SK-N-SH treated with all-trans-retinoic acid at 6 μM for 48 hours (cell line): ENCODE data around the gene RGS6.

Source experiments
- ATAC-seq: fragments of 200-7000 bp; cut with Tn5 transposase; 3 replicates; pipeline ENCODE4 v1.9.1; 2020; ENCODE audit warnings: mild to moderate bottlenecking, moderate library complexity
- BACH2 ChIP-seq: fragments of 250-450 bp; sonication (Bioruptor Pico); IDR thresholded peaks from 2 replicates; pipeline ENCODE4 v1.9.0; 2021; ENCODE audit warnings: mild to moderate bottlenecking, borderline replicate concordance
- CREB5 ChIP-seq: fragments of 250-450 bp; sonication (Bioruptor Pico); IDR thresholded peaks from 2 replicates; pipeline ENCODE4 v1.5.1; 2020; ENCODE audit warnings: low read depth, mild to moderate bottlenecking, moderate library complexity
- CSDC2 ChIP-seq: fragments of 250-450 bp; sonication (Bioruptor Pico); IDR thresholded peaks from 2 replicates; pipeline ENCODE4 v1.5.0; 2020; ENCODE audit warnings: mild to moderate bottlenecking, moderate library complexity
- CSRNP3 ChIP-seq: fragments of 250-450 bp; sonication (Bioruptor Pico); IDR thresholded peaks from 2 replicates; pipeline ENCODE4 v1.5.1; 2021; ENCODE audit warnings: mild to moderate bottlenecking, moderate library complexity
- ESRRG ChIP-seq: fragments of 250-450 bp; sonication (Bioruptor Pico); IDR thresholded peaks from 2 replicates; pipeline ENCODE4 v1.6.1; 2021; ENCODE audit warnings: mild to moderate bottlenecking
- ISL1 ChIP-seq: fragments of 250-450 bp; sonication (Bioruptor Pico); IDR thresholded peaks from 2 replicates; pipeline ENCODE4 v2.1.2; 2022; ENCODE audit warnings: mild to moderate bottlenecking, moderate library complexity
- OSR1 ChIP-seq: fragments of 250-450 bp; sonication (Bioruptor Pico); IDR thresholded peaks from 2 replicates; pipeline ENCODE4 v1.8.0; 2022; ENCODE audit warnings: moderate library complexity, mild to moderate bottlenecking, inconsistent platforms
- PATZ1 ChIP-seq: fragments of 250-450 bp; sonication (Bioruptor Pico); IDR thresholded peaks from 2 replicates; pipeline ENCODE4 v1.8.0; 2020; ENCODE audit warnings: mild to moderate bottlenecking, moderate library complexity, borderline replicate concordance
- PPARA ChIP-seq: fragments of 250-450 bp; sonication (Bioruptor Pico); IDR thresholded peaks from 2 replicates; pipeline ENCODE4 v1.5.0; 2020; ENCODE audit warnings: mild to moderate bottlenecking, borderline replicate concordance
- RARB ChIP-seq: fragments of 250-450 bp; sonication (Bioruptor Pico); IDR thresholded peaks from 2 replicates; pipeline ENCODE4 v1.8.0; 2021; ENCODE audit warnings: mild to moderate bottlenecking, moderate library complexity
- SNAI2 ChIP-seq: fragments of 250-450 bp; sonication (Bioruptor Pico); IDR thresholded peaks from 2 replicates; pipeline ENCODE4 v1.5.0; 2020; ENCODE audit warnings: mild to moderate bottlenecking, moderate library complexity
- TCF4 ChIP-seq: fragments of 250-450 bp; sonication (Bioruptor Pico); IDR thresholded peaks from 2 replicates; pipeline ENCODE4 v1.8.0; 2021; ENCODE audit warnings: mild to moderate bottlenecking, moderate library complexity, borderline replicate concordance
- TSHZ2 ChIP-seq: fragments of 250-450 bp; sonication (Bioruptor Pico); IDR thresholded peaks from 2 replicates; pipeline ENCODE4 v1.5.0; 2020; ENCODE audit warnings: mild to moderate bottlenecking, moderate library complexity
- ZC3H10 ChIP-seq: fragments of 250-450 bp; sonication (Bioruptor Pico); IDR thresholded peaks from 2 replicates; pipeline ENCODE4 v1.5.1; 2021; ENCODE audit warnings: mild to moderate bottlenecking, moderate library complexity
- ZFP3 ChIP-seq: fragments of 250-450 bp; sonication (Bioruptor Pico); IDR thresholded peaks from 2 replicates; pipeline ENCODE4 v1.5.0; 2020; ENCODE audit warnings: mild to moderate bottlenecking, moderate library complexity
- ZFP30 ChIP-seq: fragments of 450-650 bp; formaldehyde crosslinking; IDR thresholded peaks from 2 replicates; pipeline ENCODE4 v1.5.0; 2022; ENCODE audit warnings: mild to moderate bottlenecking, moderate library complexity
- ZNF565 ChIP-seq: fragments of 450-650 bp; formaldehyde crosslinking; conservative IDR thresholded peaks from 2 replicates; pipeline ENCODE4 v1.5.0; 2020; ENCODE audit warnings: low read depth, mild to moderate bottlenecking, moderate library complexity
- ZNF70 ChIP-seq: fragments of 450-650 bp; formaldehyde crosslinking; IDR thresholded peaks from 2 replicates; pipeline ENCODE4 v1.5.0; 2020; ENCODE audit warnings: mild to moderate bottlenecking, moderate library complexity
- ZNF8 ChIP-seq: fragments of 450-650 bp; formaldehyde crosslinking; IDR thresholded peaks from 2 replicates; pipeline ENCODE4 v1.5.0; 2020; ENCODE audit warnings: mild to moderate bottlenecking, moderate library complexity

RGS6 gene

GRCh38 chr14:72521968-72522741, 589.9 kb downstream of the RGS6 start:
- ATAC-seq, result no peak
- TF ChIP-seq RARB (CRISPR knock-in tag), result no peak
- no peak for TF ChIP-seq SNAI2 (CRISPR knock-in tag)
- TF ChIP-seq, all 23 proteins: peak for 0

- TF ChIP-seq CSRNP3 (CRISPR knock-in tag) (no peak), PPARA (CRISPR knock-in tag) (no peak), ZFP30 (CRISPR knock-in tag) (no peak), TSHZ2 (no peak), ESRRG (CRISPR knock-in tag) (no peak), BACH2 (CRISPR knock-in tag) (no peak), CSDC2 (CRISPR knock-in tag) (no peak), ZFP3 (CRISPR knock-in tag) (no peak), ZNF8 (CRISPR knock-in tag) (no peak), CREB5 (no peak), ZNF565 (CRISPR knock-in tag) (no peak)
- ATAC-seq, result no peak
Measured at GRCh38 chr14:72522847-72523246, 590.6 kb downstream of the RGS6 start.

GRCh38 chr14:72523424-72524294, 591.4 kb downstream of the RGS6 start:
- no peak for ATAC-seq
- TF ChIP-seq ZC3H10 (no peak), ZFP30 (CRISPR knock-in tag) (no peak)

GRCh38 chr14:72524295-72524629, 592.0 kb downstream of the RGS6 start:
- ATAC-seq, result no peak
- no peak for TF ChIP-seq CREB5
- TF ChIP-seq ZNF565 (CRISPR knock-in tag), result no peak
- no peak for TF ChIP-seq PPARA (CRISPR knock-in tag)
- TF ChIP-seq CSDC2 (CRISPR knock-in tag), result no peak
- no peak for TF ChIP-seq SNAI2 (CRISPR knock-in tag)
- no peak for TF ChIP-seq ZFP30 (CRISPR knock-in tag)
- no peak for TF ChIP-seq PATZ1 (CRISPR knock-in tag)
- no peak for TF ChIP-seq OSR1 (CRISPR knock-in tag)
- TF ChIP-seq TCF4 (CRISPR knock-in tag), result no peak
- no peak for TF ChIP-seq TSHZ2
- TF ChIP-seq ESRRG (CRISPR knock-in tag), result no peak
- no peak for TF ChIP-seq ZC3H10
- TF ChIP-seq ZNF8 (CRISPR knock-in tag), result no peak
- TF ChIP-seq RARB (CRISPR knock-in tag), result no peak
- TF ChIP-seq ISL1, result no peak
- no peak for TF ChIP-seq ZNF70 (CRISPR knock-in tag)
- TF ChIP-seq, all 23 proteins: peak for 0
